Ammon's horn (tissue), 1 donor: ENCODE measurements around the gene SLC25A15.
"Not testable (repeated sequence)": the region's sequence is repeated elsewhere in the genome, so short reads cannot be mapped to it uniquely, and the experiment has no call there.

Source experiments
- DNase-seq: peaks from one replicate; pipeline ENCODE4 v3.0.0-alpha.2; 2016; ENCODE audit warnings: low spot score

Gene SLC25A15

DNA sequence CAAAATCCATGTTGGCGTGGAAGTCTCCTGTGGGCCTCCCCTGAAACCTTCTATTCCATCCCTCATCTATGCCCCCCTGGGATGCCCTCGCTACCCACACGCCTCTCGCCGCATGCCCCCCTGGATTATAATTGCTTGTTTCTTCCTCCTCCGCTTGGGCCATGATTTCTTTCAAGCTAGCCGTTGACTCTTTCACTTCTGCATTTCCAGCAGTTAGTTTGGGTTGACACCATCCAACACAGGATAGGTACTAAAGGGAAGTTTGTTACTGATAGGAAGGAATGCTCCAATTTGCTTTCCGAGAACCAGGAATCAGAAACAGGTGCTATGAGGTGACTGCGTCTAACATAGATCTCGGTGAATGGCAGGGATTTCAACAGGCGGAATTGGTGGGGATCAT, 7.7 kb upstream of the SLC25A15 start:
- peak; percentile 34 for DNase-seq

DNA sequence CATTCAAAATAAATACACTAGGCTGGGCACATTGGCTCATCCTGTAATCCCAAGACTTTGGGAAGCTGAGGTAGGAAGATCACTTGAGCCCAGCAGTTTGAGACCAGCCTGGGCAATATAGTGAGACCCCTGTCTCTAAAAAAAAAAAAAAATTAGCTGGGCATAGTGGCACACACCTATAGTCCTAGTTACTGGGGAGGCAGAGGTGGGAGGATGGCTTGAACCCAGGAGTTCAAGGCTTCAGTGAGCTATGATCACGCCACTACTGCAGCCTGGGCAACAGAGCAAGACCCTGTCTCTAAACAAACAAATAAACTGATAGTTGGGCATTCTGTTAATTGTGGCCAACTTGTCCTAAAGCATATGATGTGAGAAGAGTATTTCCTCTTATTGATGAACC, 6.4 kb upstream of the SLC25A15 start:
- not testable (repeated sequence) for DNase-seq

DNA sequence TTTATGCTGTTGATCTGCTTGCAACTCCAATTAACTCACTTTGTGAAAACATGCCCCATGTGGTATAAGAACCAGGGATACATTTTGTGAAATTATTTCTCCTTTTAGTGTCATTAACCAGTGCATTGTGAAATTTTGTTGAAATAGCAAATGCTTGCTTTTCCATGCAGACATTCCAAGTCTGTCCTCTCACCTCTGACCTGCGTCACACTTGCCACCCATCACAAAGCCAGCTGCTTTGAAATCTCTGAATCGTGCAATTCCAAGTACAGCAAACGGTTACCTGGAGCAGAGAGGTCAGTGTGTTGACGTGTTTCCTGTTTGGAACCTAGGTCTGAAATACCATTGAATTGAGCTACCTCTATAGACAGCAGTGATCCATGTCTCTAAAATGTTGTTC, 4.9 kb upstream of the SLC25A15 start:
- no peak for DNase-seq

DNA sequence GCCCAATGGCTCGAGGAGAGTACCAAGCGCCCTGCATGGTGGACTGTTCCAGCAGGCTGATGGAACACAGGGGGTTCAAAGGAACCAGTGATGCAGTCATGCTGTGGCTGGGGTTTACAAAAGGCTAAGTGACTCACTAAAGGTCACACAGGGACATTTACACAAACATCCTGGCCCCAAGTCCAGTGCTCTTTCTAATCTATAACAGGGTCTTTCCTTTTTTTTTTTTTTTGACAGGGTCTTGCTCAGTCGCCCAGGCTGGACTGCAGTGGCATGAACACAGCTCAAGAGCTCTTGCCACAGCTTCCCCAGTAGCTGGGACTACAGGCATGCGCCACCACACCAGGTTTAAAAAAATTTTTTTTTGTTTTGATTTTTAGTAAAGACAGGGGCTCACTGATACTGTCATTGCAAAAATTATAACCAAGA, 2.8 kb upstream of the SLC25A15 start:
- no peak for DNase-seq

DNA sequence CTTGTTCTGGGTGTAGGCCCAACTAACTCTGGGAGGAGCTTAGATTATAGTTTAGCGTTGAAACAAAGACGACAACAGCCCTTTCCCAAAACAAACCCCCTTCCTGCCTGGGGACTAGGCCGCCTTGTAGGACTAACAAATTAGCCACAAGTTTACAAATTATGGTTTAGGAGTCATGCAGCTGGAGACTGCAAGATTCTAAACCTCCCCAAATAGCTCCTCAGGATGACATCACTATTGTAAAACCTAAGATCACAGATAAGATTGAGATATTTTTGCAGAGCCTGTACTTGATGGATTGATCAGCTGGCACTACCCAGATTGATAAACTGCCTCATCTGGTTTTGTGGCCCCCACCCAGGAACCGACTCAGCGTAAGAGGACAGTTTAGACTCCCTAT, 2.3 kb upstream of the SLC25A15 start:
- DNase-seq, result no peak

DNA sequence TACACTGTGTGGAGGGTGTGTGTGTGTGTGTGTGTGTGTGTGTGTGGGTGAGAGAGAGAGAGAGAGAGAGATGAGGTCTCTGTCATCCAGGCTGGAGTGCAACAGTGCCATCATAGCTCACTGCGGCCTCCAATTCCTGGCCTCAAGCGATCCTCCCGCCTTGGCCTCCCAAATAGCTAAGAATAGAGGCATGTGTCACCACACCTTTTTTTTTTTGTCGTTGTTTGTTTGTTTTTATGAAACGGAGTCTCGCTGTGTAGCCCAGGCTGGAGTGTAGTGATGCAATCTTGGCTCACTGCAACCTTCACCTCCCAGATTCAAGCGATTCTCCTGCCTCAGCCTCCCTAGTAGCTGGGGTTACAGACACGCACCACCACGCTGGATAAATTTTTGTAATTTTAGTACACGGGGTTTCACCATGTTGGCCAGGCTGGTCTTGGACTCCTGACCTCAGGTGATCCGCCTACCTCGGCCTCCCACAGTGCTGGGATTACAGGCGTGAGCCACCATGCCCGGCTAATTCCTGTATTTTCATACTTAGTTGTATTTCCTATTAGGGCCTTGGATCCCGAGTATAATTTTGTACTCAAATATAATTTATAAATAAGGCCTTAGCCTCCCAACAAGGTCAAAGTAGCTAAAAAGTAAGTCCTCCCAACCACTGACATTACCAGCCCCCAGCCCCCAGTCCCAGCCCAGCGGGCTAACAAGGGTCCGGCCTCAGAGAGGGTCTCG, 704 bp upstream of the SLC25A15 start:
- not testable (repeated sequence) for DNase-seq

DNA sequence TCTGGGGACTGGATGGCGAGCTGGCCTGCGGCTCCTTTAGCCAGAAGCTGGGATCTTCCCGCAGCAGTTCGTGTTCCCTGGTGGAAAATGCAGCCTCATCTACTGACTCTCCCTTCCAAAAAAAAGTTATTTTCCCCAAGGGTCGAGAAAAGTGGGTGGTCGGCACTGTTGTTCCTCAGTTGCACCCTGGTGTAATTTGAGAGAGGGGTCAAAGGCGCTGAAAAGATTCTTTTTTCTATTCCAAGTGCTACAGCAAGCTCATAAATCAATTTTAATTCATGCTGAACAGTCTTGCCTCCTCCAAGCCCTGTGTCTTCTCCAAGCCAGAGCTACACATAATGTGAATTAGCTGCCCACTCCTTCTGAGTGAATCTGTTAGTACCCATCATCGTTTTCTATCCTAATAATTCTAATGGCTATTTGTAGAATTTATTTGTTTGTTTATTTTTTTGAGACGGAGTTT, 774 bp downstream of the SLC25A15 start:
- no peak for DNase-seq

DNA sequence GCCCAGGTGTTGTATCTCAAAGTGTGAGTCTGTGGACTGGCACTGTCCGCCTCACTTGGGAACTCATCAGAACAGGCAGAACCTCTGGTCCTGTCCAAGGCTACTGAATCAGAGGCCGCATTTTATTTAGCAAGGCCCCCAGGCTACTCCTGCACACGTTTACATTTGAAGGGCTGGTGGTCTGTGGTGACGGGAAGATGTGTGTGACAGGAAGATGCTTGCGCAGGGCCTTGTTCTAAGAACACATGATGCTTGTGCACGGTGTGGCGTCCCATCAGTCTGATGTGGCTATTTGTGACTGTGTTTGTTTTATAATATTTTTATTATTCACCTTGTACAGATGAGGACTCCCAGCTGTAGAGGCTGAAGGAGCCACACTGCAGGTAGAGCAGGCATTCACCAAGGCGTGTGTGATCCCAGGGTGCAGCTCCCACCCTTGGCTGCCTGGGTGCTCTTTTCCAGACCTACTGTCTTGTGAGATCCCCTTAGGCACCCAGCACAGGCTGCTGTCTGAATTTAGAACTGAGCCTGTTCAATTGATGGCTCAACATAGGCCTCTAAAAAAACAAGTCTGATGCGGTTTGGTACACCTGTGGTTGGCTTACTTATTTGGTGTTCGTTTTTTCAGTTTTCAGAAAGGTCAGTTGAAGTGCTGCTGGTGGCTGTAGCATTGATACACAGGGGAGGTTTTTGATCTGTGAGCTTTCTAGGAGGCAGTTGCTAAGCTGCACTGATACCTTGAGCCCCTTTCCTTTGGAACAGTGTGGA, 3.1 kb downstream of the SLC25A15 start:
- no peak for DNase-seq

DNA sequence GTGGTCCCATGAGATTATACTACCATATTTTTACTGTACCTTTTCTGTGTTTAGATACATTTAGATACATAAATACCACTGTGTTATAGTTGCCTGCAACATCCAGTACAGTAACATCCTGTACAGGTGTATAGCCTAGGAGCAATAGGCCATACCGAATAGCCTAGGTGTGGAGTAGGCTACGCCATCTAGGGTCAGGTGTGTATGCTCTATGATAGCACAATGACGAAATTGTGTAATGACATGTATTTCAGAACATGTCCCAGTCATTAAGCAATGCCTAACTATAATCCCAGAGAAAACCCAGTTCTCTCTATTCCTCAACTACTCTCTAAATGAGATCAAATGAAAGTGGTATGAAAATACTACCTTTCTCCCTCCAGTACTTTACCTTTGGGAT, 3.9 kb downstream of the SLC25A15 start:
- no peak for DNase-seq

DNA sequence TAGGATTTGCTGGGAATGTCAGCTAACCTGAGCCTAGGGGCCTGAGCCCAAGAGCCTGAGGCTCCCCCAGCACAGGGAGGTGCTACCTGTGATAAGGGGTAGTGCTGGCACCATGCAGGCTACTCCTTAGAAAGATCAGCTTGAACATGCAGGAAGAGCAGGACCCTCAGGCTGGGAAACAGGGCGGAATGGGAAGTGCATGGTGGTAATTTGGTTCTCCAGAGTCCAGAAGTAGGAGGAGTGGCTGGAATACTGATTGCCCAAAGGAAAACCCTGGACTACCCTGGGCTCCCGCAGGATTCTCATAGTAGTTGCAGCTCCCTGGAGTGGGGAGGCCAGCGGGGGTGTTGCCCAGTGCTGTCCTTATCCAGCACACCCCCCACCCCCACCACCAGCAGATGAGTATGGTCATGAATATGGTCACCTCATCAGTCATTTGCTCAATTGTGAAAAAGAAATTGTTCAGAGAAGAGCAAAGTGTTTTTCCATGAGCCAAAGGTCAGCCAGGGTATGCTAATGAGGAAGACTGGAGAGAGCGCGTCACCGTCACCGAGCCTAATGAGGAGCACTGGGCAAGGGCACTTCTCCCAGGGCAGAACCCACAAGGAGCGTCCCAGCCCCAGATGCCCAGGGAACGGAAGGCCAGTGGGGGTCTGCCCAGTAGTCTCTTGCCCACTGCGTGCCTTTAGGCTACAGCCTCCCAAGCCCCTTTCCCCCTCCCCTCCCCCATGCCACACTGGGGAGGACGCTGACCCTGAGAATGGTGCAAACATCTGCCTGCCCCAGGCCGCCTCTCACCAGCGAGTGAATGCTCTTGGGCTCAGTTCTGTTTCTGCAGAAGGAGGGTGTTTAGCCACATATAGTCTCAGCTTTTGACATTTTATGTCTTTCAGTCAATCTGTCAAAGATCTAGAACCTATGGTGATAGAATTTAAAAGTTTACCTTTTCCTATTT, 5.3 kb downstream of the SLC25A15 start:
- DNase-seq, result no peak

DNA sequence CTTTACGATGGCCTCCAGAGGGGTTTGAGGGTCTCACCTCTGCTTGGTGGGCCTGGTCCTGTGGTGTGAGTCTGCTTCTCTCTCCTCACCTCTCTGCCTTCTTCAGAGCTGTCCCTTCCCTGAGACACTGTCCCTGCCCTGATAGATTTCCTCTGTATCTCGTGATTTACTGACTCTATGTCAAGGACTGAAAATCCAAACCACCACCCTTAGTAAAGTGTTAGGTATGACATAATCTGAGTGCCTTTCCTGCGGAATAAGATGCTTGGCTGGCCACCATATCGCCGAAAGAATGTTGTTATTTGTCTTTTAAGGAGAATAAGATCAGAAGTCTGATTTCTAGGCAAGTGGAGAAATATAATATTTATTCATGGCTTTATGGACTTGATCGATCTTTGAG, 7.2 kb downstream of the SLC25A15 start:
- DNase-seq, result no peak

DNA sequence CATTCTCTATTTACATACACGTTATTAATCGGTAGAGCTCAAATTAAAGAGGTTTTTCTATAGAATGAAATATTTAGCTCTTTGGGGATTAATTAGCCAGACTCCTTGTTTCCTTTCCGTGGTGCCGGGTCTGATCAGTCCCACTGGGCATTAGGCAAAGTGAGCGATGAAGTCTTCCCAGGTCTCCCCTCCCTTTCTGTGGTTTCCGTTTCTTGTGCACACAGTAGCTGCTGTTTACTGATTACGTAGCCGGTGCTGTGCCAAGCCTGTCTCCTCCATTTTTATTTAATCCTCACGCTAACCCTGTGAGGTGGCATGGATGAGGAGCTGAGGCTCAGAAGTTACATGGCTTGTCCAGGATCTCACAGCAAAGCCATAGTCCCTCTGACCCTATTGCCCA, 9.0 kb downstream of the SLC25A15 start:
- no peak for DNase-seq

DNA sequence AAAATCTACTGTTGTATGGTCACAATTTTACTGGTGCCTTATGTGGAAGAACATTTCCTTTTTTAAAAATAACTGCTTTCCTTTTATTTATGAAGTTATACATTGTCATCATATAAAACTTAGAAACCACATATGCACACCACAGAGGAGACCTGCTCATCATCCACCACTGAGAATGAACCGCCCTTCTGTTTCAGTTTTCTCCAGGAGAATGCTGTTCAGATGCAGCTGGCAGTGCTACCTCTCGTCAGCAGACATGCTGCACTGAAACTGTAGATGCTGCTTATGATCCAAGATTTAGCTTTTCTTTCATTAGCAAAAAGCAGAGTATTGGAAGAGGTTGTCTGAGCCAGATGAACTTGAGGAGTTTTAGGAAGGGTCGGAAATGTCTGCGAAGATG, 10.1 kb downstream of the SLC25A15 start:
- no peak for DNase-seq

DNA sequence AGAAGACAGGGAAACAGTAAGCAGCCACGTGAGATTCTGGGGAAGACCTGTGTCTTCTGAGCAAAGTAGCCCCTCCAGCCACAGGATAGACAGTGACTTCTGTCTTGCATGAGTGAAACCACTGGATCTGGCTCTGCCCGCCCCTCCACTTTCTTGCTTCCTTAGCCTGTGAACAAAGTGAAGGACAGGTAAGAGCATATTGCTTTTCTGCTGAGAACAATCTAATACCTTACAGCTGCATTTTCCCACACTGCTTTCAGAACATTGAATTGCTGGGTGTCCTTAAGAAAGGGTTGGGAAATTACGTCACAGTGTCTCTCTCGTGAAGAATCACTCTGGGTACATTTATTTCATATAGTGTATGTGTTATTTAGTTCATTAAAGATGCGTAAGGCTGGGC, 11.1 kb downstream of the SLC25A15 start:
- no peak for DNase-seq

DNA sequence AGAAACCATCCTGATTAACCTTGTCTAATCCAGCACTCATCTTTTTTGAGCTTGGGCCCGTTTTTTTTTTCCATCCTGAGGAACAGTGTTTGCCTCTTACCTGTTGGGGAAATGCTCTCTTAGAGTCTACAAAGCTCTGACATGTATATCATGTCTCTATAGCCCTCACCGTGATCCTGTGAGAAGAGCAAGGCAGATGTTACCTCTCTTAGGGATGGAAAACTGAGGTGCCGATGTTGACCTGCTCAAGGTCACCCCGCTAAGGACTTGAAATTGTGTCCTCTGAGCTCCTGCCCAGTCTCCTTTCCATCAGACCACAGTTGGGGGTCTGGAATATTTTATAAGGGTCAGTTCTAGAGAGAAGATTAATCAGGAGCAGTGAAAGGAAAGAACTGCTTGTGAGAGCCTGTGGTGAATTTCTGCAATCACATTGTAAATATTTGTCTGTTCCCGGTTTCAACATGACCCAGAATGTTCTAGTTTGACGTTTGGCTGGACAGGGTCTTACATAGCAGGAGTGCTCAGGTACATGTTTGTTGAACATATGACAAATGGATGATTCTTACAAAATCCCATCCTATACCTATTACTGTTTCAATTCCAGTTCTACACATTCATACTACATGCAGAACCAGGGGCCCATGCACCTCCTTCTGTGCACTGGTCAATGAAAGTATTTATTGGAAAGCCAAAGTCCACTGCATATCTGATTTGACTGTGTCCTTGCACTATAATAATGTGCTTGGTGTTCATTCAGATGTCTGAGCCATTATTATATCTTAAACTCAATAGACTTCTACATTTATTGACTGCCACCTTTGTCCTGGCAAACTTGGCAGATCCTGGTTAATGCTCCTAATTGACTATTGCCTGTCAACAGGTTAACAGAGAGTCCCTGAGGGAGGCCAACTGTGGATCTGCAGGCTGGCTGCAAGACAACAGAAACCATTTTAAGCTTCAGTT, 12.1 kb downstream of the SLC25A15 start:
- no peak for DNase-seq

DNA sequence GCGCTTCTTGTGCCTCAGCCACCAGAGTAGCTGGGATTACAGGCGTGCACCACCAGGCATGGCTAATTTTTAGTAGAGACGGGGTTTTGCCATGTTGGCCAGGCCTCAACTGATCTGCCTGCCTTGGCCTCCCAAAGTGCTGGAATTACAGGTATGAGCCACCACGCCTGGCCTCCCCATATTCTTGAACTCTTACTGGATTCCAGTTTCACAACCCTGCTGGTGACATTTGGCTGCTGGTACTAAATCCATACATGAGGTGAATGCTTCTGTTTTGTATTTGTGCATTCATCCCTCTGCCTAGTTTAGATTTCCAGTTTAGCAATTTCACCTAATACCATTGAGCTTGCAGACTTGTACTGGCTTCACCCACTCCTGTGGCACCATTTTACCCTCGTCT, 13.9 kb downstream of the SLC25A15 start:
- DNase-seq, result no peak

DNA sequence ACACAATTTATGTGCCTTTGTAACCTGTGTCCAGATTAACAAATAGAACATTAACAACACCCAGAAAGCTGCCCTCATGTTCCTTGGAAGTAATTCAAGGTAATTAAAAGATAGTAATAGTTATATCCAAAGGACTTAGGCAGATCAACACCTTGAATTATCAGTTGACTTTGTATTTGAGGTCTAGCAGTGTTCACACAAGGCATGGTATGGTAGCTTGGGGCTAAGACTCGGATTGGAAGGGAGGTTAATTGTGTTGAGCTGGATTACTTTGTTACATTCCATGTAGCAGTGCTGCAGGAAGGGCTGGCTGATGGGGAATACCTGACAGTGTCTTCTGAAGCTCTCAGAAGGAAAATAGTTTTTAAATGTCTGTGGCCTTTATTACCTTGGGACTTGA, 16.8 kb downstream of the SLC25A15 start:
- no peak for DNase-seq

DNA sequence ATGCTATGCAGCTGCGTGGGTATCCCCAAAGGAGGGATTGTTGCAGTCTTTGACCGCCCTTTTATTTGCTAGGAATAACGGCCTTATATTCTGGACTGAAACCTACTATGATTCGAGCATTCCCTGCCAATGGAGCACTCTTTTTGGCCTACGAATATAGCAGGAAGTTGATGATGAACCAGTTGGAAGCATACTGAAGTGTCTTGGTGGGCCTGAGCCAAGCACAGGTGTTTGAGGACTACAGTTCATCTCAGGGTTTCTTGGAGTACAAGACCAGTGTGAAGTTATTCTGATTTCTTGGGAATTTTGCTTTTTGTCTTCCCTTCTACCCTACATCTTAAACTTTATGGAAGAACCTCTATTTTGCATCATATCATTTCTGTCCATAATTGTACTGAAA, 20.1 kb downstream of the SLC25A15 start:
- no peak for DNase-seq

DNA sequence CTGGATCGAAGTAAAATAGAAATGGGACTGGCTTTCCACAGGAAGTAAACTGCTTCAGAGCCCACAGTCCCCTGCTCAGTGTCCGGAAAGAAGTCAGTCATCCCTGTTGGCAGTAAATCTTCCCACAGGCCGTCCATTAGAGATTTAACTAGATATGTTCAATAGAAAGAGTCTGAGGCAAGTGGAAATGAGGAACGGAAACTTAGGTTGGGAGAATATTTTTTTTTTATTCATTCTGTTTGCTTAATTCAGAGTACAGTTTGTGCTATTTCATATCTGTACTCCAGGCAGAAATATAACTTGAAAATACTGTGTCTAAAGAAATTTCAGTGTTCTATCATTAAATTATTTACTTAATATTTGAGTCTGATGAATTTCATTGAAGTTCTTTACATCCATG, 22.7 kb downstream of the SLC25A15 start:
- no peak for DNase-seq

DNA sequence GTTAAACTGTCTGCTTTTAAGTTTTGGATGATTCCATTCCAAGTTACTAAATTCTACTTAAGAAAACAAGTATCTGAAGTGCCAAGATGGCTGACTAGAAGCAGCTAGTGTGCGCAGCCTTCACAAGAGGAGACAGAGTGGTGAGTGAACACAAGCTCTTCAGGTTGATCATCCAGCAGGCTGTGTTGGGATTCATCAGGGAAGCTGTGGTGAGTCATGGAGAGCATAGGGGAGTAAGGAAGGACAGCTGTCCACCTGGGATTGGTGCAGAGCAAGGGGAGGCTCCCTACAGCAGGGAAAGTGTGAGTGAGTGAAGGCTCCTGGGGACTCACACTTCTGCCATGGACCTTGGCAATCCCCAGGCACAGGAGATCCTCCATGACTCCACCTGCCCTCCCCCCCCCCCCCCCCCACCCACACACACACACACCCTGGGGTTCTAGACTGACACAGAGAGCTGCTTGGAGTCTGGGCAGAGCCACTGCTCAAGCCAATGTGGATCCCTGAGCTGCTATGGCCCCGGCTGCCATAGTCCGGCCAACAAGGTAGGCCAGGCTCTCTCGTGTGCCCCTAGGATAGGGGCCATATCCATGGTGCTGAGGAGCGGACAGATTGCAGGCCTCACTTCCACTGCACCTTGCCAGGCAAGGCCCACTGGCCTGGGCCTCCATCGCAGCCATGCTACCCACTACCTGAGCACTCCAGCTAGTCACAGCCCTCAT, 23.5 kb downstream of the SLC25A15 start:
- DNase-seq, result no peak
